Measurements from ENCODE around the gene CTDSP2.

Gene CTDSP2

GRCh38 chr12:57853864-57854556 lies 7.5 kb upstream of the CTDSP2 start:
- H3K79me1 ChIP-seq (ENCODE audit: low read length): no peaks in the 10 kb centered on the region
- H3K18ac ChIP-seq (ENCODE audit: low read length): no peak overlapping the region
- H3K27me3 ChIP-seq (ENCODE audit: insufficient read depth, low read length, poor library complexity): no peaks in the 10 kb centered on the region
- no peak overlapping the region for H4K8ac ChIP-seq (ENCODE audit: low read depth, low read length)
- WGBS (ENCODE audit: extremely low coverage, insufficient coverage, low lambda C conversion rate): no CpG with 5 or more reads among the region's 2 CpGs
- no peak overlapping the region for H3K23ac ChIP-seq (ENCODE audit: low read length)
- no peak overlapping the region for H3K9ac ChIP-seq (ENCODE audit: low read length)
- no peak overlapping the region for H2BK120ac ChIP-seq (ENCODE audit: low read depth, low read length)
- no peak overlapping the region for H2AK5ac ChIP-seq (ENCODE audit: low read length)
- H4K5ac ChIP-seq (ENCODE audit: low read length): no peak overlapping the region
- H2BK5ac ChIP-seq (ENCODE audit: low read length): no peak overlapping the region
- no peaks in the 10 kb centered on the region for H3K79me2 ChIP-seq (ENCODE audit: control insufficient read depth, insufficient read depth, low read length)
- H3K4me1 ChIP-seq (ENCODE audit: control insufficient read depth, low read depth, low read length): peaks cover 7% of the 10 kb centered on the region
- no peaks in the 10 kb centered on the region for H3K36me3 ChIP-seq (ENCODE audit: control insufficient read depth, insufficient read depth, low read length)
- no peak overlapping the region for H3K4me2 ChIP-seq (ENCODE audit: low read length)
- no peak for DNase-seq
- H3K4me3 ChIP-seq (ENCODE audit: low read length): no peak overlapping the region
- no peak overlapping the region for H3K4ac ChIP-seq (ENCODE audit: low read depth, low read length)
- no peak overlapping the region for H2BK15ac ChIP-seq (replicated peaks; ENCODE audit: low read depth)
- no peak overlapping the region for H3K27ac ChIP-seq (ENCODE audit: low read depth, low read length)
- H3K56ac ChIP-seq (ENCODE audit: low read length): peak overlapping the region; percentile 17

- Histone ChIP-seq H2BK120ac (ENCODE audit: low read depth, low read length) (peak overlapping the region; percentile 47), H4K8ac (ENCODE audit: low read depth, low read length) (no peak overlapping the region), H3K18ac (ENCODE audit: low read length) (peak overlapping the region; percentile 90), H2BK15ac (replicated peaks; ENCODE audit: low read depth) (no peak overlapping the region), H3K36me3 (ENCODE audit: control insufficient read depth, insufficient read depth, low read length) (no peaks in the 10 kb centered on the region), H3K4me3 (ENCODE audit: low read length) (no peak overlapping the region), H3K4me2 (ENCODE audit: low read length) (peak overlapping the region; percentile 58), H3K23ac (ENCODE audit: low read length) (no peak overlapping the region), H3K79me1 (ENCODE audit: low read length) (no peaks in the 10 kb centered on the region), H3K4ac (ENCODE audit: low read depth, low read length) (peak overlapping the region; percentile 10), H3K56ac (ENCODE audit: low read length) (peak overlapping the region; percentile 81), H2AK5ac (ENCODE audit: low read length) (no peak overlapping the region), H2BK5ac (ENCODE audit: low read length) (no peak overlapping the region), H3K4me1 (ENCODE audit: control insufficient read depth, low read depth, low read length) (peaks cover 7% of the 10 kb centered on the region), H3K9ac (ENCODE audit: low read length) (peak overlapping the region; percentile 49), H3K27me3 (ENCODE audit: insufficient read depth, low read length, poor library complexity) (no peaks in the 10 kb centered on the region), H3K79me2 (ENCODE audit: control insufficient read depth, insufficient read depth, low read length) (no peaks in the 10 kb centered on the region), H4K5ac (ENCODE audit: low read length) (no peak overlapping the region), H3K27ac (ENCODE audit: low read depth, low read length) (no peak overlapping the region)
- peak; percentile 90 for DNase-seq
- no CpG with 5 or more reads among the region's 38 CpGs for WGBS (ENCODE audit: extremely low coverage, insufficient coverage, low lambda C conversion rate)
Measured at GRCh38 chr12:57852620-57853500, 6.3 kb upstream of the CTDSP2 start.

GRCh38 chr12:57852200-57852599 lies 5.7 kb upstream of the CTDSP2 start:
- no peak overlapping the region for H4K8ac ChIP-seq (ENCODE audit: low read depth, low read length)
- no peak overlapping the region for H2BK5ac ChIP-seq (ENCODE audit: low read length)
- peak overlapping the region; percentile 81 for H3K56ac ChIP-seq (ENCODE audit: low read length)
- peak overlapping the region; percentile 90 for H3K18ac ChIP-seq (ENCODE audit: low read length)
- no CpG with 5 or more reads among the region's 11 CpGs for WGBS (ENCODE audit: extremely low coverage, insufficient coverage, low lambda C conversion rate)
- no peaks in the 10 kb centered on the region for H3K36me3 ChIP-seq (ENCODE audit: control insufficient read depth, insufficient read depth, low read length)
- peak overlapping the region; percentile 43 for H2AK5ac ChIP-seq (ENCODE audit: low read length)
- no peak overlapping the region for H3K4ac ChIP-seq (ENCODE audit: low read depth, low read length)
- H3K4me2 ChIP-seq (ENCODE audit: low read length): peak overlapping the region; percentile 58
- peak overlapping the region; percentile 44 for H3K9ac ChIP-seq (ENCODE audit: low read length)
- H3K27ac ChIP-seq (ENCODE audit: low read depth, low read length): no peak overlapping the region
- no peak overlapping the region for H3K23ac ChIP-seq (ENCODE audit: low read length)
- H2BK15ac ChIP-seq (replicated peaks; ENCODE audit: low read depth): no peak overlapping the region
- H3K4me3 ChIP-seq (ENCODE audit: low read length): no peak overlapping the region
- no peak overlapping the region for H2BK120ac ChIP-seq (ENCODE audit: low read depth, low read length)
- peaks cover 7% of the 10 kb centered on the region for H3K4me1 ChIP-seq (ENCODE audit: control insufficient read depth, low read depth, low read length)
- H3K27me3 ChIP-seq (ENCODE audit: insufficient read depth, low read length, poor library complexity): no peaks in the 10 kb centered on the region
- H4K5ac ChIP-seq (ENCODE audit: low read length): no peak overlapping the region
- no peaks in the 10 kb centered on the region for H3K79me2 ChIP-seq (ENCODE audit: control insufficient read depth, insufficient read depth, low read length)
- no peaks in the 10 kb centered on the region for H3K79me1 ChIP-seq (ENCODE audit: low read length)
- DNase-seq: no peak

- Histone ChIP-seq H4K5ac (ENCODE audit: low read length) (no peak overlapping the region), H2BK120ac (ENCODE audit: low read depth, low read length) (no peak overlapping the region), H2BK15ac (replicated peaks; ENCODE audit: low read depth) (no peak overlapping the region), H4K8ac (ENCODE audit: low read depth, low read length) (no peak overlapping the region), H3K4ac (ENCODE audit: low read depth, low read length) (no peak overlapping the region), H3K27me3 (ENCODE audit: insufficient read depth, low read length, poor library complexity) (no peaks in the 10 kb centered on the region), H3K79me2 (ENCODE audit: control insufficient read depth, insufficient read depth, low read length) (no peaks in the 10 kb centered on the region), H3K36me3 (ENCODE audit: control insufficient read depth, insufficient read depth, low read length) (no peaks in the 10 kb centered on the region), H2AK5ac (ENCODE audit: low read length) (no peak overlapping the region), H3K23ac (ENCODE audit: low read length) (no peak overlapping the region), H3K4me3 (ENCODE audit: low read length) (no peak overlapping the region), H3K27ac (ENCODE audit: low read depth, low read length) (no peak overlapping the region), H3K9ac (ENCODE audit: low read length) (no peak overlapping the region), H3K79me1 (ENCODE audit: low read length) (no peaks in the 10 kb centered on the region), H3K4me1 (ENCODE audit: control insufficient read depth, low read depth, low read length) (peaks cover 7% of the 10 kb centered on the region), H3K56ac (ENCODE audit: low read length) (no peak overlapping the region), H3K18ac (ENCODE audit: low read length) (no peak overlapping the region), H3K4me2 (ENCODE audit: low read length) (no peak overlapping the region), H2BK5ac (ENCODE audit: low read length) (no peak overlapping the region)
- WGBS (ENCODE audit: extremely low coverage, insufficient coverage, low lambda C conversion rate): no CpG with 5 or more reads among the region's 1 CpG
- no peak for DNase-seq
Measured at GRCh38 chr12:57851552-57851951, 5.0 kb upstream of the CTDSP2 start.

GRCh38 chr12:57850854-57851430 lies 4.4 kb upstream of the CTDSP2 start:
- Histone ChIP-seq H3K56ac (ENCODE audit: low read length) (no peak overlapping the region), H4K5ac (ENCODE audit: low read length) (no peak overlapping the region), H3K36me3 (ENCODE audit: control insufficient read depth, insufficient read depth, low read length) (no peaks in the 10 kb centered on the region), H3K23ac (ENCODE audit: low read length) (no peak overlapping the region), H3K4me2 (ENCODE audit: low read length) (no peak overlapping the region), H3K27ac (ENCODE audit: low read depth, low read length) (no peak overlapping the region), H2BK120ac (ENCODE audit: low read depth, low read length) (no peak overlapping the region), H3K4me1 (ENCODE audit: control insufficient read depth, low read depth, low read length) (peaks cover 7% of the 10 kb centered on the region), H3K79me1 (ENCODE audit: low read length) (no peaks in the 10 kb centered on the region), H3K4ac (ENCODE audit: low read depth, low read length) (no peak overlapping the region), H3K79me2 (ENCODE audit: control insufficient read depth, insufficient read depth, low read length) (peaks cover 3% of the 10 kb centered on the region), H2BK15ac (replicated peaks; ENCODE audit: low read depth) (no peak overlapping the region), H3K27me3 (ENCODE audit: insufficient read depth, low read length, poor library complexity) (no peaks in the 10 kb centered on the region), H2AK5ac (ENCODE audit: low read length) (no peak overlapping the region), H3K9ac (ENCODE audit: low read length) (no peak overlapping the region), H2BK5ac (ENCODE audit: low read length) (no peak overlapping the region), H4K8ac (ENCODE audit: low read depth, low read length) (no peak overlapping the region), H3K4me3 (ENCODE audit: low read length) (no peak overlapping the region), H3K18ac (ENCODE audit: low read length) (no peak overlapping the region)
- WGBS (ENCODE audit: extremely low coverage, insufficient coverage, low lambda C conversion rate): no CpG with 5 or more reads among the region's 6 CpGs
- no peak for DNase-seq
